Activated T-cell treated with anti-CD3 and anti-CD28 coated beads for 48 hours (primary cell): ENCODE results near the gene AKAP10.
"Not testable (repeated sequence)": the region's sequence is repeated elsewhere in the genome, so short reads cannot be mapped to it uniquely, and the experiment has no call there.

Experiments
- DNase-seq: peaks from one replicate; pipeline ENCODE4 v3.0.0-alpha.2; 2020; ENCODE audit warnings: low read depth

AKAP10 gene

GRCh38 chr17:19978805-19979211 is 1.2 kb upstream of the AKAP10 start:
- no peak for DNase-seq

- DNase-seq: peak; percentile 18
These were observed 678 bp upstream of the AKAP10 start for GRCh38 chr17:19978209-19978802.

GRCh38 chr17:19975601-19976000 is 2.0 kb downstream of the AKAP10 start:
- DNase-seq: no peak

GRCh38 chr17:19973156-19973555 is 4.5 kb downstream of the AKAP10 start:
- DNase-seq: no peak

- DNase-seq: not testable (repeated sequence)
These were observed 14.7 kb downstream of the AKAP10 start for GRCh38 chr17:19962954-19963353.

- no peak for DNase-seq
These were observed 19.6 kb downstream of the AKAP10 start for GRCh38 chr17:19958023-19958422.

- no peak for DNase-seq
These were observed 22.5 kb downstream of the AKAP10 start for GRCh38 chr17:19955099-19955498.

- DNase-seq: not testable (repeated sequence)
These were observed 26.2 kb downstream of the AKAP10 start for GRCh38 chr17:19951411-19951810.

- not testable (repeated sequence) for DNase-seq
These were observed 26.9 kb downstream of the AKAP10 start for GRCh38 chr17:19950624-19951195.

- no peak for DNase-seq
These were observed 29.3 kb downstream of the AKAP10 start for GRCh38 chr17:19948116-19948943.

GRCh38 chr17:19946921-19947320 is 30.7 kb downstream of the AKAP10 start:
- no peak for DNase-seq

- no peak for DNase-seq
These were observed 32.5 kb downstream of the AKAP10 start for GRCh38 chr17:19945009-19945626.

GRCh38 chr17:19943599-19943998 is 34.0 kb downstream of the AKAP10 start:
- DNase-seq: no peak

- DNase-seq: no peak
These were observed 34.6 kb downstream of the AKAP10 start for GRCh38 chr17:19943026-19943425.

- DNase-seq: no peak
These were observed 36.7 kb downstream of the AKAP10 start for GRCh38 chr17:19940722-19941464.

- DNase-seq: no peak
These were observed 37.5 kb downstream of the AKAP10 start for GRCh38 chr17:19939993-19940721.

GRCh38 chr17:19938736-19939135 is 38.9 kb downstream of the AKAP10 start:
- DNase-seq: no peak

- no peak for DNase-seq
These were observed 40.1 kb downstream of the AKAP10 start for GRCh38 chr17:19937522-19937921.

GRCh38 chr17:19935169-19935568 is 42.5 kb downstream of the AKAP10 start:
- DNase-seq: no peak

GRCh38 chr17:19933628-19934027 is 44.0 kb downstream of the AKAP10 start:
- no peak for DNase-seq

- no peak for DNase-seq
These were observed 44.4 kb downstream of the AKAP10 start for GRCh38 chr17:19933221-19933620.
